ENCODE results near the gene TRIM10. TPM values are rescaled to one million over a fixed set of nuclear protein-coding genes. Genes with fewer than 3 reads are reported as not detected.

The TRIM10 gene
- total RNA-seq, 1 donor: not detected

- TF ChIP-seq, protein P1, sequence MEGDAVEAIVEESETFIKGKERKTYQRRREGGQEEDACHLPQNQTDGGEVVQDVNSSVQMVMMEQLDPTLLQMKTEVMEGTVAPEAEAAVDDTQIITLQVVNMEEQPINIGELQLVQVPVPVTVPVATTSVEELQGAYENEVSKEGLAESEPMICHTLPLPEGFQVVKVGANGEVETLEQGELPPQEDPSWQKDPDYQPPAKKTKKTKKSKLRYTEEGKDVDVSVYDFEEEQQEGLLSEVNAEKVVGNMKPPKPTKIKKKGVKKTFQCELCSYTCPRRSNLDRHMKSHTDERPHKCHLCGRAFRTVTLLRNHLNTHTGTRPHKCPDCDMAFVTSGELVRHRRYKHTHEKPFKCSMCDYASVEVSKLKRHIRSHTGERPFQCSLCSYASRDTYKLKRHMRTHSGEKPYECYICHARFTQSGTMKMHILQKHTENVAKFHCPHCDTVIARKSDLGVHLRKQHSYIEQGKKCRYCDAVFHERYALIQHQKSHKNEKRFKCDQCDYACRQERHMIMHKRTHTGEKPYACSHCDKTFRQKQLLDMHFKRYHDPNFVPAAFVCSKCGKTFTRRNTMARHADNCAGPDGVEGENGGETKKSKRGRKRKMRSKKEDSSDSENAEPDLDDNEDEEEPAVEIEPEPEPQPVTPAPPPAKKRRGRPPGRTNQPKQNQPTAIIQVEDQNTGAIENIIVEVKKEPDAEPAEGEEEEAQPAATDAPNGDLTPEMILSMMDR (IDR thresholded peaks at IDR 0.05; ENCODE audit: insufficient read depth, low read length): no peak
- no peak overlapping the region for H3K4me3 ChIP-seq (ENCODE audit: low read depth, low read length)
- DNase-seq (ENCODE audit: low read depth): no peak
Observed at GRCh38 chr6:30113841-30114240, 47.2 kb downstream of the TRIM10 start.

DNA sequence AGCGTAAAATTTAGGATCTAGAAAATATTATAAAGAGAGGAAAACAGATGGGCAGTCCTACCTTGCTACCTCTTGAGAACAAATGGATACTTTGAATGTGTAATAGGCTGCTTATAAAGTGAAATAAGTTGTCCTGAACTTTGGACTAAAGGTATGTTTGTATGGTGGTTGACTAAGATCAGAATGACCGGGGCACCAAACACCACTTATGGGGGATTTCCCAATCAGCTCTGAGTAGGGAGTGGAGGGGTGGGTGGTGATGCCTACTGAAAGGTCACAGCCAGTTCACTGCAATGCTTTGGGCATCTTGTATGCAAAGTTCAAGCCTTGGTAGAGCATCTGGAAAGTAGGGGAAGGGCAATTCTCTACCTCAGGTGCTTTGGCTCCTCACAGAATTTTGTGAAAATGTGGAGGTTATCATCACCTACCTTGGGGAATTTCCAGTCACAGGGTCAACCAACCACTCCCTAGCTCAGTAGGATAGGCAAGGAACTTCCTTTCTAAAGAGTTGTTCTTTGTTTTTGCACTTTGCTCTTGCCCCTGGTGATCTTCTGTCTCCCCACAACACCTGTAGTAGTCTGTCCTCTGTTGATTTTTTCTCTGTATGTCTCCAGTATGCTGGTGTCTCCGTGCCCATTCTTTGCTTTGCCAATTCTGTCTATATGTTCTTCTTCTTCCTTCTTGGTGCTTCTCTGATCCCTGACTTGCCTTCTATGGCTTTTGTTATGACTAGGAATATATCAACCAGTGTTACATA, 47.8 kb downstream of the TRIM10 start, which contains the start of gene TRIM31:
Gene TRIM31 (minus strand): TSS at position 88 of the 757 bp plus-strand sequence. CDS start 285 bp downstream, outside the sequence.
- TF ChIP-seq, protein P1 (IDR thresholded peaks at IDR 0.05; ENCODE audit: insufficient read depth, low read length): no peak
- no peak for DNase-seq (ENCODE audit: low read depth)
- no peak within 1 kb of the TSS for H3K4me3 ChIP-seq (ENCODE audit: low read depth, low read length)

DNA sequence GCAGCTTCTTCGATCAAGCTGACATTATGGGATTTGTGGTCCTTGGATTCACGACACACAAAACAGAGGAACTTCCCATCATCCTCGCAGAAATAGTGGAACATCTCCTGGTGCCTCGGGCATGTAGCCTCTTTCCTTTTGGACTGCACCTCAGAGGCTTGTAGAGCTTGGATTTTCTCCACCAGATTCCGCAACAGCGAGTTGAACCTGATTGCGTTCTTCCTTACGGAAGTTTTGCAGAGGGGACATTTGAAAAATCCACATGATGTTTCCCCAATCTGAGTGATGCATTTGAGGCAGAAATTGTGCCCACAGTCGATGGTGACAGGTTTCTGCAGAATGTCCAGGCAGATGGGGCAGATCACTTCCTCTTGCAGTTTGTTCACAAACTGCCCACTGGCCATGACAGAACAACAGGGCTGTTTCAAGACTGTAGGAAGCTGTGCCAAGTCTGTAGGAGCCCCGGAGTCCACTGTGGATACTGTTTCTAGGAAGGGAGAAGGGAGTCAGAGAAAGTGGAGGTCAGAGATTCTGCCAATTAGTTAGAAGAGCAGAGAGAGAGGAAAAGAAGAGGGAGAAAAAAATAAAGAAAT, 48.5 kb downstream of the TRIM10 start:
- H3K4me3 ChIP-seq (ENCODE audit: low read depth, low read length): no peak overlapping the region
- no peak for DNase-seq (ENCODE audit: low read depth)
- TF ChIP-seq, protein P1 (IDR thresholded peaks at IDR 0.05; ENCODE audit: insufficient read depth, low read length): no peak

GRCh38 chr6:30111266-30111856, 49.6 kb downstream of the TRIM10 start:
- TF ChIP-seq, protein P1 (IDR thresholded peaks at IDR 0.05; ENCODE audit: insufficient read depth, low read length): no peak
- DNase-seq (ENCODE audit: low read depth): no peak
- H3K4me3 ChIP-seq (ENCODE audit: low read depth, low read length): no peak overlapping the region

GRCh38 chr6:30104661-30105060, 56.4 kb downstream of the TRIM10 start:
- TF ChIP-seq, protein P1 (IDR thresholded peaks at IDR 0.05; ENCODE audit: insufficient read depth, low read length): no peak
- H3K4me3 ChIP-seq (ENCODE audit: low read depth, low read length): no peak overlapping the region
- DNase-seq (ENCODE audit: low read depth): no peak

GRCh38 chr6:30103872-30104179, 57.2 kb downstream of the TRIM10 start:
- DNase-seq (ENCODE audit: low read depth): no peak
- H3K4me3 ChIP-seq (ENCODE audit: low read depth, low read length): no peak overlapping the region
- TF ChIP-seq, protein P1 (IDR thresholded peaks at IDR 0.05; ENCODE audit: insufficient read depth, low read length): no peak

Measured in fibroblast of the aortic adventitia (primary cell).